Stomach (tissue), 9 donors: ENCODE measurements around the gene CHGA. TPM values are rescaled to one million over a fixed set of nuclear protein-coding genes. Genes with fewer than 3 reads are reported as not detected.

ENCODE experiments used
- DNase-seq, 2 donors: peaks; one replicate each; pipeline versions ENCODE4 v3.0.0 to v3.0.0-alpha.2; 2013 to 2019
- H3K27ac ChIP-seq, 5 donors: fragments of 200-600 bp in 4 of 5; sonication (generic) in 4 of 5; one replicate each; pipeline ENCODE4 v1.5.1; 2013 to 2019; ENCODE audit warnings: mild to moderate bottlenecking in 1 of 5, moderate library complexity in 1 of 5
- H3K27me3 ChIP-seq, 3 donors: fragments of 200-600 bp; sonication (generic); one replicate each; pipeline ENCODE4 v1.5.1; 2017 to 2019; ENCODE audit warnings: mixed run types in 1 of 3
- H3K36me3 ChIP-seq, 4 donors: fragments of 200-600 bp; sonication (generic); 1 replicate in 3 of 4; 2 replicates in 1 of 4; pipeline ENCODE4 v1.5.1; 2016 to 2019
- H3K4me1 ChIP-seq, 4 donors: fragments of 200-600 bp; sonication (generic); one replicate each; pipeline ENCODE4 v1.5.1; 2016 to 2019
- H3K4me3 ChIP-seq, 4 donors: fragments of 200-600 bp; sonication (generic) in 3 of 4; one replicate each; pipeline ENCODE4 v1.5.1; 2016 to 2019; ENCODE audit warnings: mild to moderate bottlenecking in 1 of 4
- H3K9me3 ChIP-seq, 4 donors: fragments of 200-600 bp; sonication (generic); one replicate each; pipeline ENCODE4 v1.5.1; 2016 to 2019
- EP300 ChIP-seq: sonication (generic); formaldehyde crosslinking; IDR thresholded peaks from one replicate; pipeline ENCODE4 v1.6.1; 2017; ENCODE audit warnings: antibody characterized with exemption
- POLR2A ChIP-seq, 4 donors: fragments of 450-650 bp; IDR thresholded peaks; one replicate each; pipeline ENCODE4 v1.6.1; 2016; ENCODE audit warnings: antibody characterized with exemption in 4 of 4, control low read depth in 2 of 4, mild to moderate bottlenecking in 1 of 4, moderate library complexity in 1 of 4
- POLR2AphosphoS5 ChIP-seq, 3 donors: sonication (generic); formaldehyde crosslinking; IDR thresholded peaks; one replicate each; pipeline ENCODE4 v1.6.1; 2016; ENCODE audit warnings: antibody characterized with exemption in 3 of 3
- WGBS, 5 donors: extraction: QIAGEN DNeasy Blood & Tissue Kit in 3 of 5; methylation state at CpG; one replicate each; pipeline versions ENCODE4 v1.1.5 to v1.1.7; 2013 to 2018; 5-methylcytosine and 5-hydroxymethylcytosine counted together
- intact Hi-C: fragments of 100-400 bp; cut with DNase I; formaldehyde crosslinking; loops from one replicate; pipeline ENCODE4 v1.15.1; 2023; ENCODE audit warnings: low total_unique reads
- polyA plus RNA-seq, 3 donors: library from polyadenylated mRNA; stranded (reverse); fragments of 200-250 nt; gene quantifications; one replicate each; pipeline ENCODE4 v1.2.3, GENCODE V29; 2013
- total RNA-seq, 5 donors: library from RNA; depleted of rRNA; stranded (reverse); fragments of >200 nt; gene quantifications; one replicate each; pipeline versions ENCODE4 v1.1.0 to v1.2.3, GENCODE V29; 2014 to 2016
- TF ChIP-seq, protein P1 (sequence below), 7 experiments: fragments of 450-650 bp in 4 of 7; fragments of 200-600 bp in 3 of 7; sonication (generic) in 3 of 7; IDR thresholded peaks; one replicate each; pipeline ENCODE4 v1.5.1; 2016 to 2019; ENCODE audit warnings: antibody characterized with exemption in 7 of 7, control low read depth in 2 of 7, mild to moderate bottlenecking in 1 of 7
- donor health status: healthy with polysubstance abuse.
- donor health status: Bipolar disorder and iron deficiency.
- donor health status: healthy.

The CHGA gene
- total and polyA plus RNA-seq, 8 donors, result 2.3 to 455 (median 132) TPM

DNA sequence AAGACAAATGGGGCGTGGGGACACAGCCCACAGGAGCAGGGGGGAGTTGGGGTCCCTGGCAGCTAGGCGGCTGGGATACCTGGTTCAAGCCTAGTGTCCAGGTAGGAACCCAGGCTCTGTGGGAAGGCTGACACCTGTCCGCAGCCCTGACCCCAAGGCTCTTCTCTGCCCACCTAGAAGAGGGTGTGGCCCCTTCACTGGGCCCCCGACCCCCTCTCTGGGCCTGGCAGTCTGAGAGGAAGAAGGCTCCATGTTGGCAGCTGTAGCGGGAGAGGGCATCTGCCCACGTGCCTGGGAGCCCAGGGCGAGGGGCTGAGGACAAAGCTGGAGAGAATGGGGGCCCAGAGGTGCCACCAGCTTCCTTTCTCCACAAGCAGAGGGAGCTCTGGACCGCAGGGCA is 10.5 kb downstream of the CHGA start:
- no peak overlapping the region for H3K27ac ChIP-seq
- TF ChIP-seq POLR2A (IDR thresholded peaks at IDR 0.05) (no peak), POLR2AphosphoS5 (IDR thresholded peaks at IDR 0.05) (no peak), EP300 (no peak)
- TF ChIP-seq, protein P1, sequence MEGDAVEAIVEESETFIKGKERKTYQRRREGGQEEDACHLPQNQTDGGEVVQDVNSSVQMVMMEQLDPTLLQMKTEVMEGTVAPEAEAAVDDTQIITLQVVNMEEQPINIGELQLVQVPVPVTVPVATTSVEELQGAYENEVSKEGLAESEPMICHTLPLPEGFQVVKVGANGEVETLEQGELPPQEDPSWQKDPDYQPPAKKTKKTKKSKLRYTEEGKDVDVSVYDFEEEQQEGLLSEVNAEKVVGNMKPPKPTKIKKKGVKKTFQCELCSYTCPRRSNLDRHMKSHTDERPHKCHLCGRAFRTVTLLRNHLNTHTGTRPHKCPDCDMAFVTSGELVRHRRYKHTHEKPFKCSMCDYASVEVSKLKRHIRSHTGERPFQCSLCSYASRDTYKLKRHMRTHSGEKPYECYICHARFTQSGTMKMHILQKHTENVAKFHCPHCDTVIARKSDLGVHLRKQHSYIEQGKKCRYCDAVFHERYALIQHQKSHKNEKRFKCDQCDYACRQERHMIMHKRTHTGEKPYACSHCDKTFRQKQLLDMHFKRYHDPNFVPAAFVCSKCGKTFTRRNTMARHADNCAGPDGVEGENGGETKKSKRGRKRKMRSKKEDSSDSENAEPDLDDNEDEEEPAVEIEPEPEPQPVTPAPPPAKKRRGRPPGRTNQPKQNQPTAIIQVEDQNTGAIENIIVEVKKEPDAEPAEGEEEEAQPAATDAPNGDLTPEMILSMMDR (IDR thresholded peaks at IDR 0.05), result no peak
- WGBS, 5 donors, result 77 to 90% (median 84%) methylated on average over 5 to 8 of the region's 8 CpGs
- no peaks in the 10 kb centered on the region for H3K4me1 ChIP-seq
- H3K4me3 ChIP-seq, result no peak overlapping the region
- no peaks in the 10 kb centered on the region for H3K9me3 ChIP-seq
- H3K36me3 ChIP-seq, result peaks cover 0 to 31% (median 25%) of the 10 kb centered on the region in 4 donors
- intact Hi-C loops, result no loop called here
- DNase-seq, result no peak
- H3K27me3 ChIP-seq, result no peaks in the 10 kb centered on the region

DNA sequence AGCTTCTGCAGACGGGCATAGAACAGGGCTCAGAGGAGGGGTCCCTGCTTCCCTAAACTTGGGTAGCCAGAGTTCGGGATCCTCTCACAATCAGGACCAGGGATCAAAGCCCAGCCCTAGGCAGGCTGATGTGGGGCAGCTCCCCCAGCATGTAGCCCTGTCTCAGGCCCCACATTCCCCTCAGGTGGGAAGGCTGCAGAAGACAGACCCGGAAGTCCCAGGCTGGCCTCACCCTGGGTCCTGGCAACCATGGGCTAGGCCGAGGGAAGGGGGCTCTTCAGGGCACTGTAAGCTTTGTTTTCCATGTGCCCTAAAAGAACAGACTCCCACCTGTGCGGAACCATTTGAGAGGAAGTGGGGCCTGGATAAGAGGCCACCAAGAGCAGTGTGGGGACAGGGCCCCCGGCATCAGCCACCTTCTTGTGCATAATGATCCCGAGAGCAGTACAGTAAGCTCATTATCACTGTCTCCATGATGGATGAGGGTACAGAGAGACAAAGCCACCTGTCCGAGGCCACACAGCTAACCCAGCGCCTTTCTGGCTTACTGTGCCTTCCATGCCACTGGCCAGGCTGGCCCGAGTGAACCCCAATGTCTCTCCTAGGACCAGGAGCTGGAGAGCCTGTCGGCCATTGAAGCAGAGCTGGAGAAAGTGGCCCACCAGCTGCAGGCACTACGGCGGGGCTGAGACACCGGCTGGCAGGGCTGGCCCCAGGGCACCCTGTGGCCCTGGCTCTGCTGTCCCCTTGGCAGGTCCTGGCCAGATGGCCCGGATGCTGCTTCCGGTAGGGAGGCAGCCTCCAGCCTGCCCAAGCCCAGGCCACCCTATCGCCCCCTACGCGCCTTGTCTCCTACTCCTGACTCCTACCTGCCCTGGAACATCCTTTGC is 11.5 kb downstream of the CHGA start:
- Histone ChIP-seq H3K4me3 (no peak overlapping the region), H3K4me1 (no peaks in the 10 kb centered on the region), H3K9me3 (no peaks in the 10 kb centered on the region), H3K27ac (no peak overlapping the region), H3K36me3 (peaks cover 0 to 40% (median 33%) of the 10 kb centered on the region in 4 donors), H3K27me3 (no peaks in the 10 kb centered on the region)
- TF ChIP-seq POLR2AphosphoS5 (IDR thresholded peaks at IDR 0.05) (no peak), EP300 (no peak), POLR2A (IDR thresholded peaks at IDR 0.05) (no peak)
- TF ChIP-seq, protein P1 (IDR thresholded peaks at IDR 0.05), result no peak
- intact Hi-C loops, result no loop called here
- DNase-seq, result no peak
- WGBS, 5 donors, result 77 to 88% (median 84%) methylated on average over 11 to 19 of the region's 19 CpGs

DNA sequence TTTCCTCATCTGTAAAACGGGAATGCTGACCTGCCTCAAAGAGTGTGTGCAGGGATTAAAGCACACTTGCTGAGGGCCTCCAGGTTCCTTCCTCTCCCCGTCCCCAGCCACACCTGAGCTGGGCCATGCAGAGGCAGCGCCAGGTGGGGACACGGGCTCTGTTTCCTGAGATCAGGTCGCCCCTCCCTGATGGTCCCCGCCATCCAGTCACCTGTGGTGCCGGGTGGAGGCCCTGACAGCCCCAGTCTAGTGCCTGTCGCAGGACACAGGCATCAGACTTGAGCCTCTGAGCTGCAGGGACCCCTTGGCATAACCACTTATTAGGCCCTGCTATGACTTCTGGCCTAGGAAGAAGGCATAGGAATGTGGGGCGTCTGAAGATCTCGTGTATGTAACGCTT is 12.5 kb downstream of the CHGA start:
- Histone ChIP-seq H3K27me3 (no peaks in the 10 kb centered on the region), H3K27ac (no peak overlapping the region), H3K9me3 (no peaks in the 10 kb centered on the region), H3K4me1 (no peaks in the 10 kb centered on the region), H3K4me3 (no peak overlapping the region), H3K36me3 (peaks cover 0 to 47% (median 40%) of the 10 kb centered on the region in 4 donors)
- WGBS, 5 donors, result 88 to 95% (median 91%) methylated on average over 11 of the region's 11 CpGs
- no peak for DNase-seq
- no peak for TF ChIP-seq POLR2AphosphoS5 (IDR thresholded peaks at IDR 0.05)
- TF ChIP-seq, protein P1 (IDR thresholded peaks at IDR 0.05), result no peak
- no peak for TF ChIP-seq EP300
- TF ChIP-seq POLR2A (IDR thresholded peaks at IDR 0.05), result no peak
- intact Hi-C loops, result no loop called here

DNA sequence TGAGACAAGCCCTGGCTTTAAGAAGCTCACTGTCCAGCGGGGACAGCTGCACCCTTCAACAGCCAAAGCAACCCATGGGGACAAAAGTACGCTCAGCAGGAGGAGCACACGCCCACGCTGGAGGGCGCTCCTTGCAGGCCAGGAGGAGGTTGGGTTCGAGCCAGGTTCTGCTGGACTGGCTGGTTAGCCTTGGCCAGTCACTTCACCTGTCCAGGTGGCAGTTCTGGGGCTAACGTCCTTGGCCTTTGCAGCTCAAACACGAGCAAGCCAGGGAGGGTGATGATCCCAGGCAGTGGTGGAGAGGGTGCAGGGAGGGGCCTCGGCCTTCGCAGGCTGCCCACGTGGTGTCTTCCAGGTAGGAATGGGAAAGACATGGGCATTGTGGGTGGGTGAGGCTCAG is 13.1 kb downstream of the CHGA start:
- Histone ChIP-seq H3K36me3 (peaks cover 0 to 53% (median 46%) of the 10 kb centered on the region in 4 donors), H3K4me3 (no peak overlapping the region), H3K27me3 (no peaks in the 10 kb centered on the region), H3K4me1 (no peaks in the 10 kb centered on the region), H3K27ac (no peak overlapping the region), H3K9me3 (no peaks in the 10 kb centered on the region)
- intact Hi-C loops, result no loop called here
- no peak for DNase-seq
- 84 to 89% (median 86%) methylated on average over 10 to 11 of the region's 11 CpGs for WGBS, 5 donors
- TF ChIP-seq POLR2A (IDR thresholded peaks at IDR 0.05), result no peak
- TF ChIP-seq, protein P1 (IDR thresholded peaks at IDR 0.05), result no peak
- TF ChIP-seq POLR2AphosphoS5 (IDR thresholded peaks at IDR 0.05), result no peak
- no peak for TF ChIP-seq EP300
